Parietal lobe (tissue), 2 donors: ENCODE measurements around the gene TEX14. TPM values are rescaled to one million over a fixed set of nuclear protein-coding genes. Genes with fewer than 3 reads are reported as not detected.

ENCODE experiments used
- small RNA-seq: library from RNA; depleted of rRNA; stranded (forward); fragments of <200 nt; gene quantifications from one replicate; pipeline ENCODE3, GENCODE V24; 2014; ENCODE audit warnings: low replicate concordance
- total RNA-seq: library from RNA; depleted of rRNA; stranded (reverse); fragments of >200 nt; gene quantifications from one replicate; pipeline ENCODE4 v1.2.3, GENCODE V29; 2014

Gene TEX14
- total RNA-seq = 0.94 TPM

GRCh38 chr17:58691701-58692238 lies at the start of gene TEX14:
TEX14 (minus strand) TSS chr17:58692045; CDS start chr17:58652001, 40,044 bp downstream.

GRCh38 chr17:58692239-58693055 lies 602 bp upstream of the TEX14 start, which contains the start of gene RAD51C:
RAD51C (plus strand) TSS chr17:58692602; CDS start chr17:58692644, 42 bp downstream.

GRCh38 chr17:58513965-58514769 lies 177.7 kb downstream of the TEX14 start, which contains the start of gene MTMR4:
MTMR4 (minus strand) TSS chr17:58514638; CDS start chr17:58514407, 231 bp downstream.

Small RNA genes within 50 kb of the gene (small RNA-seq; reads per million reads assigned to genes)
- gene AC011195.1 (not detected), gene RF00012 (not detected), gene RNU1-108P (not detected), gene RNU1-52P (not detected), gene RNU1-85P (not detected)

Other genes starting within 250 kb of the TEX14 start
- 0.31 TPM for gene HSF5, start 203.6 kb downstream of the TEX14 start, total RNA-seq
- gene MTMR4, start 177.4 kb downstream of the TEX14 start, total RNA-seq = 159 TPM
- gene RAD51C, start 557 bp upstream of the TEX14 start, total RNA-seq = 42.6 TPM
- gene PPM1E, start 63.8 kb upstream of the TEX14 start, total RNA-seq = 52.3 TPM